SKM-1 treated with dmso at 0.1 percent for 144 hours (cell line): ENCODE measurements around the gene LUZP1.
"Not testable (repeated sequence)": the region's sequence is repeated elsewhere in the genome, so short reads cannot be mapped to it uniquely, and the experiment has no call there.

Experiments
- DNase-seq: peaks from one replicate; lab custom pipeline; 2025; ENCODE audit not compliant: unreplicated experiment; lab: John Stamatoyannopoulos, UW

The LUZP1 gene

DNA sequence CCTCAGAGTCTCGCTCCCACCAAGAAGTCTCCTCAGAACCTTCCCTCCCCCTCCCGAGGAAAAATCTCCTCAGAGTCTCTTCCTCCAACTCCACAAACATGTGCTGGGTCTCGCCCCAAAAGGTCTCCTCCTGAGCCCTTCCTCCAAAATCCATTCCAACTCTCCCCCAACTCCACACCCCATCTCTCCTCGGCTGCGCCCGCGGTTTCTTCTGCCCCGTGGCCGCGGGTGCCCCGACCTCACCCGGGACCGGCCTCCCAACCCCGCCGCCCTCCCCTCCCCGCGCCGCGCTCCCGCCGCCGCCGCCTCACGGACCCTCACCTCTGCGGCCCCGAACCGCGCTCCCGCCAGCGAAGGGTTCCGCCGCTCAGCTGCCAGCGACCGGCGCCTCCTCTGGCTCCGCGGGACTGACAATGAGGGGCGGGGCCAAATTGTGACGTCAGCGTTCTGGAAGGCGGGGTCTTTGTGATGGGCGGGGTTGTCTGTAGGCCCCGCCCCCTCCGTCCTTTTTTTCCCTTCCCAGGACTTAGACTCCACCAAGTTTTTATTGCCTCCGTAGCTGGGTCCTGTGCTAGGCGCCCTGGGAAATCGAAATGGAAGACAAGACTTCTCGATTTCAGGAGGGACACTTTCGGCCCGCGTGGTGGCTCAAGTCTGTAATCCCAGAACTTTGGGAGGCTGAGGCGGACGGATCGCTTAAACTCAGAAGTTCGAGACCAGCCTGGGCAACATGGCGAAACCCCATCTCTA, at the start of gene LUZP1:
TSS of gene LUZP1 (minus strand) at position 412 of the 750 bp plus-strand sequence.
- DNase-seq = peak; percentile 56

DNA sequence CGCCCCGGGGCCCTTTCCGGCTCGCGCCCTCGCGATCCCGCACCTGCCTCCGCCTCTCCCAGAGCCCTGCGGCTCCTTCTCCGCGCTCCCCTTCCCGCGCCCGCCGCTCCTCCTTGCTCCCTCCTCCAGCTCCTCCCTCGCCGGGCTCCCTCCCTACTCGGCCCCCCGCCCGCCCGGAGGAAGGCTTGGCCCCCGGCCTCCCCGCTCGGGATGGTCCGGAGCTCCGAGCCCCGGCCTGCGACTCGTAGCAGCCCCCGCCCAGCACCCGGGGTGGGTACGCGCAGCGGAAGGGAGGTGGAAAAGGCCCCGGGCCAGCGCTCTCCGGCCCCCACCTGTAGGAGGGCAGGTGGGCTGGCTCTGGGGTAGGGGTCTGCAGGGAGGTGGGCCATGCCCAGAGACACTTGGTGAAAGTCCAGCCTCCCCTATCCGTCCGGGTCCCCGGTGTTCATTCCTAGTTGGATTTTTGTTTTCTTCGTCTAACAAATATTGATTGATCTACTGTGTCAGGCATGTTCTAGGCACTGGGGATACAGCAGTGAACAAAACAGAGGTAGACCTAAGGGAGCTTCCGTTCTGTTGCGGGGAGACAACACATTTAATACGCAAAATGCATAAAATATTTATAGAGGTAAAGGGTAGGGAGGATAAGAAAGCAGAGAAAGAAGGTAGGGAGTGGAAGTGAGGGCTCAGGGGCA, 48.9 kb upstream of the LUZP1 start, which contains the start of gene HTR1D:
TSS of gene HTR1D (minus strand) at position 82 of the 695 bp plus-strand sequence. CDS start 23,283 bp downstream, outside the sequence.
- DNase-seq = no peak

- DNase-seq = no peak
Observed at GRCh38 chr1:23216771-23217420, 48.2 kb upstream of the LUZP1 start.

DNA sequence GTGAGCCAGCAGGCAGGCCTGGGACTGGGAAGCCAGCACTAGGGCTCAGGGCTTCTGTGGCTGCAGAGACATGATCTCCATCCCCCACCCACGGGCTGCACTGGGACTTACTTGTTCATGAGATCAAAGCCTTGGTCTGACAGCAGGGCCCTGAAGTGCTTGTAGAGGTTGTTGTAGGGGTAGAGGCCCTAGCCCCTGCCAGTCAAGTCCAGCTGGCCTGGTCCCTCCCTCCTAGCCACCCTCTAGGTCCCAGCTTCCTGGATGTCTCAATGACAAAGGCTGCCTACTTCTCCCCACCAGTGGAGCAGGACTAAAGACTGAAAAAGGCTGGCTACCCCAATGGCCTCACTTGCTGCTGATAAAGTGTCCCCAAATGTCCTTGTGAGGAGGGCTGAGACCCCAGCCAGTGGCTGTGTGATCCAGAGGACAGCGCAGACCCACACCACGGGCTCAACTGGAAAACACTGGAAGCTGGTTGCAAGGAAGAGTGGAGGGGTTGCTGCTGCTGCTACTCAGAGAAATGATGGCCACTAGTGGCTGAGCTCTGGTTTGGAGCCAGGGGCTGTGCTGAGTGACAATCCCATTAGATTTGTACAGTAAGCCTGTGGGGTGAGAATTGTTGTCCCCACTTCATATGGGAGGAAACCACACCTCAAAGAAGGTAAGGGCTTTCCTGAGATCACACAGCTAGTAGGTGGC, 47.2 kb upstream of the LUZP1 start:
- no peak for DNase-seq

GRCh38 chr1:23215291-23215690, 46.6 kb upstream of the LUZP1 start:
- DNase-seq = no peak

DNA sequence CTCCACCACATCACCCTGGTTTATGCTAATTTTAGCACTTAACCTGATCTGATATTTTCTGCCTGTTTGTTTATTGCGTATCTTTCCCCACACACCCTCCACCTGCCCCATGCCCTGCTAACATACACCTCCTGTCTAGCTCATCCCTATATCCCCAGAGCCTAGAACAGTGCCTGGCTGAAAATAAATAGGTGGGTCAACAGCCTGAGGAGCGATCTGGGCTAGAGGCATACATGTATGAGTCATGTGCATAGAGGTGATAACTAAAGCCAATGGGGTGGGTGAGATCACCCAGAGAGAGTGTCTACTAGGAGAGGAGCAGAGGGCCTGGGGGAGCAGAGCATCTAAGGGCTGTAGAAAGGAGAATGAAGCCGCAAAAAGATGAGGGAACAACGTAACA, 46.0 kb upstream of the LUZP1 start:
- DNase-seq = no peak

DNA sequence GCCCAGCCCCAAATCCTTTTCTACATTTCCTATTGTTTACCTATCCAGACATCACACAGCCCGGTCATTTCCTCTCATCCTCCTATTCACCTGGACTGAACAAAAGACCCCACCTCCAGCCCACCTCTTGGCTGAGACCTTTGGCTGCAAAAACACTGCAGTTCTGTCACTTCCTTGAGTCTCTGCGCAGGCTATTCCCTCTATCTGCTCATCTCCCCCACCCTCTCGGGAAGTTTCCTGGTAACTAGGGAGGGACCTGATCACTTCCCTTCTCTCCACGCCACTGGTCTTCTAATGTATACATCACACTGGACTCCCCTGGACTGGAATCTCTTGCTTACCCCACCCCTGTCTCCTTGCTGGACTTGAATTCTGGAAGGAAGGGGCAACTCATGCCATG, 43.3 kb upstream of the LUZP1 start:
- no peak for DNase-seq

DNA sequence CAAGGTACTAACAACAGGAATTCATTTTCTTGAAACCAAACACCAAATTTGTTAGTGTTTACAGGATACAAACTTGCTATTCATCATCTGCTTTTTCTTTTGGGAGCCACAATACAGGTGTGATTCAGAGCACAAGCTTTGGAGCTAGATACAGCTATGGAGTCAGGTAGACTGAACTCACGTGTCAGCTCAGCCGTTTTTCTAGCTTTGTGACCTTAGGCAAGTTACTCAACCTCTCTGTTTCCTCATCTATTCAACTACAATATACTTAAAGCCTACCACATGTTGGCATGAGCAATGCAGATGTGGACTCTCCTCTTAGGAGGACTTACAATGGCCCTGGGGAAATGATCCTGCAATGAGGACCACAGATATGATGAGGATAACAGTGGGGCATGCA, 42.3 kb upstream of the LUZP1 start:
- DNase-seq = no peak

GRCh38 chr1:23210351-23210785, 41.7 kb upstream of the LUZP1 start:
- DNase-seq = no peak

- no peak for DNase-seq
Observed at GRCh38 chr1:23209770-23210169, 41.1 kb upstream of the LUZP1 start.

DNA sequence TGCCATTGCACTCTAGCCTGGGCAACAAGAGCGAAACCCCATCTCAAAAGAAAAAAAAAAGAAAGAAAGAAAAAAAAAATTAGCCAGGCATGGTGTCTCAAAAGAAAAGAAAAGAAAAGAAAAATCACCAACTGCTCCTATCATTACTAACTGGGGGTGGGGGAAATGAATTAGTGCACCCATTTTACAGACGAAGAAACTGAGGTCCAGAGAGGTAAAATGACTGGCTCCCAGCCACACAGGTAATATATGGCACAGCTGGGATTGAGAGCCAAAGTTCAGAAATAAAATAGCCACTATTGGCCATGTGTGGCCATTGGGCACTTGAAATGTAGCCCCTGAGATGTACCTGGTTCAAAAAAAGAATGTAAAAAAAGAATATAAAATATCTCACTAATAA, 39.9 kb upstream of the LUZP1 start:
- DNase-seq = no peak

DNA sequence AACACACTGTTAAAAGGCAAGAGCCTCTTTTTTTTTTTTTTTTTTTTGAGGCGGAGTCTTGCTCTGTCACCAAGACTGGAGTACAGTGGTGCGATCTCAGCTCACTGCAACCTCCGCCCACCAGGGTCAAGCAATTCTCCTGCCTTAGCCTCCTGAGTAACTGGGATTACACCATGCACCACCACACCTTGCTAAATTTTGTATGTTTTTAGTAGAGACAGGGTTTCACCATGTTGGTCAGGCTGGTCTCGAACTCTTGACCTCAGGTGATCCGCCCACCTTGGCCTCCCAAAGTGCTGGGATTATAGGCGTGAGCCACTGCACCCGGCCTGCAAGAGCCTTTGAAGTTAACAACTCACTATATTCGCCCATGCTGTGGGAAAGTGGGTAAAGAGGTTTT, 39.1 kb upstream of the LUZP1 start:
- DNase-seq = not testable (repeated sequence)

DNA sequence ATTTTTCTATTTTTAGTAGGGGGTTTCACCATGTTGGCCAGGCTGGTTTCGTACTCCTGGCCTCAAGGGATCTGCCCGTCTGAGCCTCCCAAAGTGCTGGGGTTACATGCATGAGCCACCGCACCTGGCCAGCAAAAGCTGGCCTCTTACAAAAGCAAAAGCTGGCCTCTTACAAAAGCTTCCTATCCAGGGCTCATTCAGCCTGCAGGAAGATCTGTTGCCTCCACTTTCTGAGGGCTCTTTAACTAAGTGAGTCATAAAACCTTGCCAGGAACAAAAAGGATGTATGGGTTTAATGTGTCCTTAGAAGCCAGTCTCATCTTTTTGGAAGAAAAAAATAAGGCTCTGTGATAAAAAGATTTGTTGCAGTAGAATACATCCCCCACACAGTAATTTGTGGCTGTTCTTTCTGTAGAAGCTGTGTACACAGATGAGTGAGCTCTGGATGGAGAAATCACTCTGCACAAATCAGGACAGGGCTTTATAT, 33.6 kb upstream of the LUZP1 start:
- DNase-seq = no peak

DNA sequence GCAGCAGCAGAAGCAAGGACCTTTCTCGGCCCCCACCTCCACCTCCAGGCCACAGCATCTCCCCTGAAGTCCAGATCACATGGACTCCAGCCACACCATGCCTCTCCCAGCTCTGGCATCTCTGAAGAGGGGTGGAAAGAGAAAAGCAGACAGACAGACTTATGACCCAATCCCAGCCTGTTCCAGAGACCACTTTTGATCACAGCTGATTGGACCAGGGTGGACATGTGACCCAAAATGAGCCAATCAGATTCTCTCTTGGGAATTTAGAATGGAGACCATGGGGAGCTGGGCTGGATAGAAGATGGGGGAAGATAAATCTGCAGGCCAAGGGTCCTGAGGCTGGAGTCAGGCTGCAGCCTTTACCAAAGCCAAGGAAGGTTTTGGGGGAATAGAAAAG, 32.2 kb upstream of the LUZP1 start:
- DNase-seq = no peak

GRCh38 chr1:23198373-23198772, 29.7 kb upstream of the LUZP1 start:
- no peak for DNase-seq

- DNase-seq = no peak
Observed at GRCh38 chr1:23196627-23197328, 28.1 kb upstream of the LUZP1 start.

- no peak for DNase-seq
Observed at GRCh38 chr1:23194119-23194984, 25.7 kb upstream of the LUZP1 start.

DNA sequence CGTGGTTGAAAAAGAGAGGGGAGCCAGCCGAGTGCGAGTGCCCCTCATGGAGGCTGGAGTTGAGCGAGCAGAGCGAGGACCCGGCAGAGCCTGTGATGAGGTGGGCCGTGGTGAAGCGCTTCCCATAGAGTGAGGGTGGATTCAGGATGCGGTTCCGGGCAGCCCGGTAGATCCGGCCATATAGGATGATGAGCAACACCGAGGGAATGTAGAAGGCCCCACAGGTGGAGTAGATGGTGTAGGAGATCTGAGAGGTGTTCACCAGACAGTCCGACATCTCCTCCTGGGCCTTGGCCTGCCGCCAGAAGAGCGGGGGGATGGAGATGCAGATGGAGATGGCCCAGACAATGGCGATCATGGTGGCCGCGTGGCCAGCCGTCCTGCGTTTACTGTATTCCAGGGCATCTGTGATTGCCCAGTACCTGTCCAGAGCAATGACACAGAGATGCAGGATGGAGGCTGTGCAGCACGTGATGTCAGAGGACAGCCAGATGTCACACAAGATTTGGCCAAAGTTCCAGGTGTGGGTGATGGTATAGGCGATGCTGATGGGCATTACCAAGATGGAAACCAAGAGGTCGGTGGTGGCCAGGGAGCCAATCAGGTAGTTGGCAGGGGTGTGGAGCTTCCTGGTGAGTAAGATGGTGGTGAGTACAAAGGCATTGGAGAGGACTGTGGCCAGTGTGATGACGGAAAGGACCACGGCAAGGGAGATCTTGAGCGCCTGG, 24.9 kb upstream of the LUZP1 start:
- no peak for DNase-seq

GRCh38 chr1:23191199-23191598, 22.5 kb upstream of the LUZP1 start:
- DNase-seq = no peak
